Fibroblast of lung (primary cell): ENCODE results near the gene DGKE. TPM values are rescaled to one million over a fixed set of nuclear protein-coding genes. Genes with fewer than 3 reads are reported as not detected.

ENCODE experiments used
- DNase-seq, 2 donors: peaks; one replicate each; pipeline versions ENCODE4 v3.0.0 to v3.0.0-alpha.2; 2010; ENCODE audit warnings: low read depth in 2 of 2
- H2AFZ ChIP-seq: 2 replicates; pipeline ENCODE4 v1.5.1; 2012; ENCODE audit warnings: low read length, control low read depth, inconsistent platforms
- H3K27ac ChIP-seq: 2 replicates; pipeline ENCODE4 v1.5.1; 2011; ENCODE audit warnings: low read length, control low read depth; ENCODE audit not compliant: insufficient read depth
- H3K27me3 ChIP-seq: 2 replicates; pipeline ENCODE4 v1.5.1; 2011; ENCODE audit warnings: mild to moderate bottlenecking, low read length; ENCODE audit not compliant: control insufficient read depth, insufficient read depth
- H3K36me3 ChIP-seq: 2 replicates; pipeline ENCODE4 v1.5.1; 2011; ENCODE audit warnings: low read length; ENCODE audit not compliant: control insufficient read depth, insufficient read depth
- H3K4me1 ChIP-seq: 2 replicates; pipeline ENCODE4 v1.5.1; 2011; ENCODE audit warnings: low read length; ENCODE audit not compliant: control insufficient read depth, insufficient read depth; ENCODE audit errors: extremely low read depth
- H3K4me2 ChIP-seq: 2 replicates; pipeline ENCODE4 v1.5.1; 2011; ENCODE audit warnings: low read length, control low read depth; ENCODE audit not compliant: insufficient read depth; ENCODE audit errors: extremely low read depth
- H3K4me3 ChIP-seq, 4 experiments: fragments of 200-600 bp in 1 of 4; sonication (generic) in 1 of 4; replicated peaks in 1 of 4; 2 replicates each; pipeline ENCODE4 v1.5.1; 2011 to 2016; ENCODE audit warnings: low read length in 4 of 4, low read depth in 3 of 4, mild to moderate bottlenecking in 3 of 4, control low read depth in 2 of 4, inconsistent platforms in 1 of 4, mixed read lengths in 1 of 4; ENCODE audit not compliant: insufficient read depth in 1 of 4; ENCODE audit errors: control extremely low read depth in 1 of 4
- H3K79me2 ChIP-seq: 2 replicates; pipeline ENCODE4 v1.5.1; 2012; ENCODE audit warnings: mild to moderate bottlenecking, low read length, inconsistent platforms; ENCODE audit not compliant: control insufficient read depth, insufficient read depth
- H3K9ac ChIP-seq: 2 replicates; pipeline ENCODE4 v1.5.1; 2011; ENCODE audit warnings: mild to moderate bottlenecking, low read length, control low read depth; ENCODE audit not compliant: insufficient read depth
- H3K9me3 ChIP-seq: 2 replicates; pipeline ENCODE4 v1.5.1; 2012; ENCODE audit warnings: low read depth, low read length; ENCODE audit not compliant: control insufficient read depth, insufficient read depth
- H4K20me1 ChIP-seq: 2 replicates; pipeline ENCODE4 v1.5.1; 2011; ENCODE audit warnings: low read length; ENCODE audit not compliant: control insufficient read depth, insufficient read depth; ENCODE audit errors: extremely low read depth
- EZH2 ChIP-seq: IDR thresholded peaks from 2 replicates; pipeline ENCODE4 v1.5.1; 2012; ENCODE audit warnings: low read length, control low read depth, mild to moderate bottlenecking; ENCODE audit errors: missing control alignments
- polyA minus RNA-seq: library from RNA; depleted of rRNA, polyadenylated mRNA; stranded (reverse); fragments of >200 nt; gene quantifications from 2 replicates; pipeline ENCODE4 v1.2.3, GENCODE V29; 2011; ENCODE audit warnings: low replicate concordance
- polyA plus RNA-seq, 2 donors: library from polyadenylated mRNA; depleted of rRNA in 1 of 2; stranded (reverse) in 1 of 2; unstranded in 1 of 2; fragments of >200 nt; gene quantifications; 2 replicates each; pipeline ENCODE4 v1.2.1, GENCODE V29; 2011 to 2012; ENCODE audit warnings: missing spikeins in 1 of 2
- total RNA-seq: library from RNA; depleted of rRNA; stranded (reverse); fragments of >200 nt; gene quantifications from 2 replicates; pipeline ENCODE4 v1.2.1, GENCODE V29; 2014
- TF ChIP-seq, protein P1 (sequence below), 2 donors: IDR thresholded peaks in 1 of 2; conservative IDR thresholded peaks in 1 of 2; 1 replicate in 1 of 2; 2 replicates in 1 of 2; pipeline ENCODE4 v1.5.1; 2011 to 2012; ENCODE audit warnings: low read length in 2 of 2, control low read depth in 1 of 2, inconsistent platforms in 1 of 2, low read depth in 1 of 2, mild to moderate bottlenecking in 1 of 2

The DGKE gene
- total RNA-seq (4.4 and 6.4 TPM in 2 replicates), polyA plus RNA-seq (2.1 and 2.5 TPM in 2 replicates), polyA minus RNA-seq (1.2 and 1.9 TPM in 2 replicates)
- 2.1 and 2.3 TPM in 2 replicates for polyA plus RNA-seq (2012)

DNA sequence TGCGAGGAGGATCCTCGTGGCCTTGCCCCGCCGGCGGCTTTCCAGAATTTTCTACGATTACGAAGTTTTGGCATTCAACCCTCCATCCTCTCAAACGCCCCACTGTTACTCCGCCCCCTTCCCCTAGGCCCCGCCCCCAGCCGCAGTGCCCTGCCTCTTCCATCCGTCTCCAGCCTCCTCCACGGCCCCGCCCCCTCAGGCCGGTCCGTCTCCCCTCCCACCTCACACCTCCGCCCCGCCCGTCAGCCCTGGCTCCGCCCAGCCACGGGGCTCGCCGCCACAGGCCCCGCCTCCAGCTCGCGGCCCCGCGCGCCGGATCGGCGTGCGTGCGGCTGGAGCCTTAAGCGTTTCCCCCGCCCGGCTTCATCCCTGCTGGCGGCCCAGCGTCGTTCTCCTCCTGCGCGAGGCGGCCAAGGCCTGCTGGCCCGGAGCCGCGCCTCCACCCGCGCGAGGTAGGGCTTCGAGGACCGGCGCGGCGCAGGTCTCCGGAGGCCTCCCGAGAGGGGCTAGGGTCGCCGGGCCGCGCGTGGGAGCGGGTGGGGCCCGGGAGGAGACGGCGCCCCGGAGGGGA lies at the start of gene DGKE, which contains the start of gene C17orf67:
Gene DGKE (plus strand): TSS at position 343 of the 571 bp plus-strand sequence. CDS start 645 bp downstream, outside the sequence.
Gene C17orf67 (minus strand): TSS at position 112 of the 571 bp plus-strand sequence. CDS start 18,110 bp downstream, outside the sequence.
- no peaks in the 10 kb centered on the region for H3K9me3 ChIP-seq
- no peaks in the 10 kb centered on the region for H3K36me3 ChIP-seq
- no peak for TF ChIP-seq EZH2
- TF ChIP-seq, protein P1, sequence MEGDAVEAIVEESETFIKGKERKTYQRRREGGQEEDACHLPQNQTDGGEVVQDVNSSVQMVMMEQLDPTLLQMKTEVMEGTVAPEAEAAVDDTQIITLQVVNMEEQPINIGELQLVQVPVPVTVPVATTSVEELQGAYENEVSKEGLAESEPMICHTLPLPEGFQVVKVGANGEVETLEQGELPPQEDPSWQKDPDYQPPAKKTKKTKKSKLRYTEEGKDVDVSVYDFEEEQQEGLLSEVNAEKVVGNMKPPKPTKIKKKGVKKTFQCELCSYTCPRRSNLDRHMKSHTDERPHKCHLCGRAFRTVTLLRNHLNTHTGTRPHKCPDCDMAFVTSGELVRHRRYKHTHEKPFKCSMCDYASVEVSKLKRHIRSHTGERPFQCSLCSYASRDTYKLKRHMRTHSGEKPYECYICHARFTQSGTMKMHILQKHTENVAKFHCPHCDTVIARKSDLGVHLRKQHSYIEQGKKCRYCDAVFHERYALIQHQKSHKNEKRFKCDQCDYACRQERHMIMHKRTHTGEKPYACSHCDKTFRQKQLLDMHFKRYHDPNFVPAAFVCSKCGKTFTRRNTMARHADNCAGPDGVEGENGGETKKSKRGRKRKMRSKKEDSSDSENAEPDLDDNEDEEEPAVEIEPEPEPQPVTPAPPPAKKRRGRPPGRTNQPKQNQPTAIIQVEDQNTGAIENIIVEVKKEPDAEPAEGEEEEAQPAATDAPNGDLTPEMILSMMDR (conservative IDR thresholded peaks at IDR 0.05 in 1 of 2, IDR thresholded peaks at IDR 0.05 in 1 of 2; ENCODE audit: low read depth in 1 of 2, low read length in 2 of 2): no peak
- H4K20me1 ChIP-seq: no peaks in the 10 kb centered on the region
- H3K4me2 ChIP-seq: peak within 1 kb of the TSS; percentile 89
- H3K4me1 ChIP-seq: peaks cover 11% of the 10 kb centered on the region
- peak; percentile 90 to 96 for DNase-seq
- peaks cover 25% of the 10 kb centered on the region for H3K79me2 ChIP-seq
- H3K4me3 ChIP-seq: peak within 1 kb of the TSS; percentile 71 to 88 (median 79)
- H2AFZ ChIP-seq: peak within 1 kb of the TSS; percentile 69
- H3K27me3 ChIP-seq: no peaks in the 10 kb centered on the region
- H3K9ac ChIP-seq: peak within 1 kb of the TSS; percentile 82
- H3K27ac ChIP-seq: peak within 1 kb of the TSS; percentile 91

DNA sequence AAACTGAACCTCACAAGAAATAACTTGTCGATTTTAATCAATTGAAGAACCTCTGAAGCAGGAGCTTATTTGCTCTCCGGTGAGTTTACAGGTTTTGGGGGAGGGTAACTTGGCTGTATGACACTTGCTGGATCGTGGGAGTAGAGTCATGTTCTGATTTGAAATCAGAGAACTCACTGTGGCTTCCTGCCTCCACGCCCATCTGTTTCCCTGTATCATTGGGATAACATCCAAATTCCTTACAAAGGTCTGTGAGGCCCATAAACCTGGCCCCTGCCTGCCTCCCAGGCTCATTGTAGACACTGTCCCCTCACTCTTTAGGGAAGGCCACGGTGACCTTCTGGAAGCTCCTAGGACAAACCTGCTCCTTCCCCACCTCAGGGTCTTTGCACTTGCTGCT lies 48.5 kb upstream of the DGKE start:
- Histone ChIP-seq H3K9ac (no peak overlapping the region), H4K20me1 (no peaks in the 10 kb centered on the region), H3K36me3 (no peaks in the 10 kb centered on the region), H3K4me2 (no peak overlapping the region), H3K27me3 (no peaks in the 10 kb centered on the region), H3K4me3 (no peak overlapping the region), H3K4me1 (peaks cover 7% of the 10 kb centered on the region), H3K27ac (no peak overlapping the region), H2AFZ (no peak overlapping the region), H3K79me2 (no peaks in the 10 kb centered on the region), H3K9me3 (no peaks in the 10 kb centered on the region)
- TF ChIP-seq EZH2: no peak
- TF ChIP-seq, protein P1 (conservative IDR thresholded peaks at IDR 0.05 in 1 of 2, IDR thresholded peaks at IDR 0.05 in 1 of 2; ENCODE audit: low read depth in 1 of 2, low read length in 2 of 2): no peak
- DNase-seq: peak in 1 of 2 donors; percentile 49

DNA sequence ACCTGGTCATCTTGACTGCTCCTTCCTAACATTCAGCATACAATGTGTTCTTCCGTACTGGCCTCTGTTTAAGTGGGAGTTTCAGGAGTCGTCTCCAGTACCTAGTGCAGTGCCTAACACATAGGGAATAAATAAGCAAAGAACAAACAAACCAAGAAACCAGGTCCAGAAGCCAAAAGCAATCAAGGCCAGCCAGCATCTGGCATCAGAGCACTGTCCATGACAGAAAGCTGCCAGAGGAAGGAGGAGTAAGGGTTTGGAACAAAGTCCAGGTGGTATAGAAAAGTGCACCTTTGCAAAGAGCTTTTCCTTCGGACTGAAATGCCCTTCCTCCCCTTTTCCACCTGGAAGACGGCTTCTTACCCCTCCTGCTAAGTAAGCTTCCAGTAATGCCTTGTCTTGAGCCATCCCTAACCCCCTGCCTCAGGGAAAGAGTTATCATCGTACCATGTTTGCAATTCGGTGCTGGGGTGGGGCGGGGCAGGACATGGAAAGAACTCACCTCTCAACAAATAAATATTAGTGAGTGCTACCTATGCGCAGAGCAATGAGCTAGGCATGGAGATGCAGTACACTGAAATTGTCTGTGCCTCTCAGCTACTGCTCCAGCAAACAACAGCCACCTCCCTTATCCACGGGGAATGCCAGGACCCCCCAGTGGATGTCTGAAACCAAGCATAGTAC lies 47.8 kb upstream of the DGKE start:
- no peak overlapping the region for H3K27ac ChIP-seq
- no peak overlapping the region for H3K4me2 ChIP-seq
- no peak overlapping the region for H3K4me3 ChIP-seq
- H3K36me3 ChIP-seq: no peaks in the 10 kb centered on the region
- no peak for DNase-seq
- H2AFZ ChIP-seq: no peak overlapping the region
- H3K27me3 ChIP-seq: no peaks in the 10 kb centered on the region
- no peak for TF ChIP-seq EZH2
- TF ChIP-seq, protein P1 (conservative IDR thresholded peaks at IDR 0.05 in 1 of 2, IDR thresholded peaks at IDR 0.05 in 1 of 2; ENCODE audit: low read depth in 1 of 2, low read length in 2 of 2): no peak
- no peaks in the 10 kb centered on the region for H3K9me3 ChIP-seq
- no peak overlapping the region for H3K9ac ChIP-seq
- no peaks in the 10 kb centered on the region for H3K79me2 ChIP-seq
- no peaks in the 10 kb centered on the region for H4K20me1 ChIP-seq
- peaks cover 5% of the 10 kb centered on the region for H3K4me1 ChIP-seq
